Mesendoderm (in vitro differentiated cells): Measurements from ENCODE around the gene RPGRIP1L. TPM values are rescaled to one million over a fixed set of nuclear protein-coding genes. Genes with fewer than 3 reads are reported as not detected.

Source experiments
- DNase-seq: peaks from one replicate; pipeline ENCODE4 v3.0.0; 2013
- H2AK5ac ChIP-seq: 2 replicates; pipeline ENCODE4 v1.6.1; 2013; ENCODE audit warnings: low read length, inconsistent platforms
- H2BK120ac ChIP-seq: 2 replicates; pipeline ENCODE4 v1.6.1; 2013; ENCODE audit warnings: low read depth, mild to moderate bottlenecking, low read length, moderate library complexity, mixed read lengths
- H2BK15ac ChIP-seq: replicated peaks from 2 replicates; pipeline ENCODE4 v1.6.1; 2013; ENCODE audit warnings: low read depth, mild to moderate bottlenecking, moderate library complexity
- H2BK5ac ChIP-seq: 2 replicates; pipeline ENCODE4 v1.6.1; 2013; ENCODE audit warnings: low read length, inconsistent platforms
- H3K18ac ChIP-seq: 2 replicates; pipeline ENCODE4 v1.6.1; 2013; ENCODE audit warnings: mild to moderate bottlenecking, low read length, mixed read lengths
- H3K23ac ChIP-seq: one replicate; pipeline ENCODE4 v1.6.1; 2013; ENCODE audit warnings: low read length
- H3K27ac ChIP-seq: 2 replicates; pipeline ENCODE4 v1.5.1; 2013; ENCODE audit warnings: low read depth, mild to moderate bottlenecking, inconsistent platforms, low read length, moderate library complexity
- H3K27me3 ChIP-seq: 2 replicates; pipeline ENCODE4 v1.6.1; 2013; ENCODE audit warnings: low read length, control low read depth, mild to moderate bottlenecking, inconsistent platforms; ENCODE audit not compliant: insufficient read depth, poor library complexity
- H3K36me3 ChIP-seq: 2 replicates; pipeline ENCODE4 v1.6.1; 2013; ENCODE audit warnings: low read length, inconsistent platforms; ENCODE audit not compliant: control insufficient read depth, insufficient read depth
- H3K4ac ChIP-seq: one replicate; pipeline ENCODE4 v1.6.1; 2013; ENCODE audit warnings: low read depth, mild to moderate bottlenecking, low read length, moderate library complexity
- H3K4me1 ChIP-seq: 2 replicates; pipeline ENCODE4 v1.6.1; 2013; ENCODE audit warnings: low read depth, low read length, inconsistent platforms; ENCODE audit not compliant: control insufficient read depth
- H3K4me2 ChIP-seq: 2 replicates; pipeline ENCODE4 v1.6.1; 2013; ENCODE audit warnings: low read length
- H3K4me3 ChIP-seq: 2 replicates; pipeline ENCODE4 v1.5.1; 2013; ENCODE audit warnings: mild to moderate bottlenecking, low read length
- H3K56ac ChIP-seq: one replicate; pipeline ENCODE4 v1.6.1; 2013; ENCODE audit warnings: low read length
- H3K79me1 ChIP-seq: 2 replicates; pipeline ENCODE4 v1.6.1; 2013; ENCODE audit warnings: low read length, inconsistent platforms
- H3K79me2 ChIP-seq: 2 replicates; pipeline ENCODE4 v1.6.1; 2013; ENCODE audit warnings: mild to moderate bottlenecking, low read length; ENCODE audit not compliant: control insufficient read depth, insufficient read depth
- H3K9ac ChIP-seq: 2 replicates; pipeline ENCODE4 v1.6.1; 2013; ENCODE audit warnings: low read length, inconsistent platforms
- H4K5ac ChIP-seq: one replicate; pipeline ENCODE4 v1.6.1; 2013; ENCODE audit warnings: low read length
- H4K8ac ChIP-seq: one replicate; pipeline ENCODE4 v1.6.1; 2013; ENCODE audit warnings: low read depth, mild to moderate bottlenecking, control low read depth, low read length, moderate library complexity
- WGBS: extraction: QIAGEN DNeasy Blood & Tissue Kit; methylation state at CpG from one replicate; pipeline ENCODE4 v1.1.7; 2013; ENCODE audit warnings: low lambda C conversion rate, missing lambda C conversion rate; ENCODE audit not compliant: insufficient coverage; ENCODE audit errors: extremely low coverage; 5-methylcytosine and 5-hydroxymethylcytosine counted together
- polyA plus RNA-seq, 2 experiments: library from polyadenylated mRNA; stranded (reverse); fragments of 200-250 nt; gene quantifications; one replicate each; pipeline ENCODE4 v1.2.3, GENCODE V29; 2013

Gene RPGRIP1L
- 11.0 TPM for polyA plus RNA-seq (2013, experiment 1 of 2)
- 9.4 TPM for polyA plus RNA-seq (2013, experiment 2 of 2)

- no CpG with 5 or more reads among the region's 57 CpGs for WGBS
- Histone ChIP-seq H3K4ac (no peak within 1 kb of the TSS), H4K5ac (no peak within 1 kb of the TSS), H2BK120ac (no peak within 1 kb of the TSS), H3K36me3 (no peaks in the 10 kb centered on the region), H3K4me1 (no peaks in the 10 kb centered on the region), H3K79me1 (peaks cover 5% of the 10 kb centered on the region), H2AK5ac (no peak within 1 kb of the TSS), H3K9ac (peak within 1 kb of the TSS; percentile 70), H3K79me2 (peaks cover 7% of the 10 kb centered on the region), H3K23ac (no peak within 1 kb of the TSS), H3K4me3 (peak within 1 kb of the TSS; percentile 72), H4K8ac (no peak within 1 kb of the TSS), H3K18ac (no peak within 1 kb of the TSS), H3K27me3 (no peaks in the 10 kb centered on the region), H3K56ac (peak within 1 kb of the TSS; percentile 86), H3K27ac (no peak within 1 kb of the TSS), H3K4me2 (peak within 1 kb of the TSS; percentile 88), H2BK5ac (no peak within 1 kb of the TSS), H2BK15ac (no peak within 1 kb of the TSS)
- DNase-seq = peak; percentile 100
Observed at GRCh38 chr16:53703590-53704444, at the start of gene RPGRIP1L, which contains the start of gene FTO. Gene RPGRIP1L (minus strand): TSS chr16:53703859. CDS start chr16:53700723, 3,136 bp downstream. Gene FTO (plus strand): TSS chr16:53704156.

- no peak overlapping the region for H4K5ac ChIP-seq
- no peak overlapping the region for H2AK5ac ChIP-seq
- no peak overlapping the region for H3K56ac ChIP-seq
- H3K27ac ChIP-seq = no peak overlapping the region
- peak; percentile 52 for DNase-seq
- H3K9ac ChIP-seq = no peak overlapping the region
- H3K36me3 ChIP-seq = no peaks in the 10 kb centered on the region
- no peak overlapping the region for H4K8ac ChIP-seq
- H3K4me2 ChIP-seq = no peak overlapping the region
- no peak overlapping the region for H2BK15ac ChIP-seq
- peaks cover 5% of the 10 kb centered on the region for H3K79me1 ChIP-seq
- H3K4me1 ChIP-seq = no peaks in the 10 kb centered on the region
- no peaks in the 10 kb centered on the region for H3K79me2 ChIP-seq
- H3K4ac ChIP-seq = no peak overlapping the region
- no CpG with 5 or more reads among the region's 1 CpG for WGBS
- no peaks in the 10 kb centered on the region for H3K27me3 ChIP-seq
- H3K23ac ChIP-seq = no peak overlapping the region
- H3K18ac ChIP-seq = no peak overlapping the region
- no peak overlapping the region for H3K4me3 ChIP-seq
- H2BK120ac ChIP-seq = no peak overlapping the region
- H2BK5ac ChIP-seq = no peak overlapping the region
Observed at GRCh38 chr16:53753431-53753830, 49.8 kb upstream of the RPGRIP1L start.

GRCh38 chr16:53752560-53752959 lies 48.9 kb upstream of the RPGRIP1L start:
- no peak overlapping the region for H2BK15ac ChIP-seq
- H2AK5ac ChIP-seq = no peak overlapping the region
- H3K4me1 ChIP-seq = no peaks in the 10 kb centered on the region
- no peak overlapping the region for H2BK5ac ChIP-seq
- WGBS = no CpG with 5 or more reads among the region's 1 CpG
- H3K36me3 ChIP-seq = no peaks in the 10 kb centered on the region
- H3K56ac ChIP-seq = no peak overlapping the region
- DNase-seq = no peak
- no peak overlapping the region for H3K23ac ChIP-seq
- no peak overlapping the region for H3K4me2 ChIP-seq
- no peak overlapping the region for H3K27ac ChIP-seq
- H3K4ac ChIP-seq = no peak overlapping the region
- peaks cover 7% of the 10 kb centered on the region for H3K79me1 ChIP-seq
- H4K5ac ChIP-seq = no peak overlapping the region
- no peaks in the 10 kb centered on the region for H3K27me3 ChIP-seq
- H3K18ac ChIP-seq = no peak overlapping the region
- no peak overlapping the region for H3K4me3 ChIP-seq
- no peak overlapping the region for H4K8ac ChIP-seq
- H2BK120ac ChIP-seq = no peak overlapping the region
- H3K9ac ChIP-seq = no peak overlapping the region
- no peaks in the 10 kb centered on the region for H3K79me2 ChIP-seq

- no peak overlapping the region for H3K4ac ChIP-seq
- H3K79me2 ChIP-seq = no peaks in the 10 kb centered on the region
- H3K36me3 ChIP-seq = no peaks in the 10 kb centered on the region
- no peak overlapping the region for H2AK5ac ChIP-seq
- H4K5ac ChIP-seq = no peak overlapping the region
- H3K18ac ChIP-seq = no peak overlapping the region
- no peak overlapping the region for H2BK120ac ChIP-seq
- no CpG with 5 or more reads among the region's 4 CpGs for WGBS
- no peak overlapping the region for H3K9ac ChIP-seq
- H3K4me3 ChIP-seq = no peak overlapping the region
- no peak overlapping the region for H3K56ac ChIP-seq
- H4K8ac ChIP-seq = no peak overlapping the region
- H3K79me1 ChIP-seq = peaks cover 1% of the 10 kb centered on the region
- peaks cover 12% of the 10 kb centered on the region for H3K4me1 ChIP-seq
- no peak overlapping the region for H2BK15ac ChIP-seq
- no peak overlapping the region for H3K23ac ChIP-seq
- H3K27ac ChIP-seq = no peak overlapping the region
- H3K4me2 ChIP-seq = no peak overlapping the region
- peak; percentile 75 for DNase-seq
- H3K27me3 ChIP-seq = no peaks in the 10 kb centered on the region
- no peak overlapping the region for H2BK5ac ChIP-seq
Observed at GRCh38 chr16:53745753-53746266, 42.2 kb upstream of the RPGRIP1L start.

GRCh38 chr16:53745086-53745485 lies 41.4 kb upstream of the RPGRIP1L start:
- Histone ChIP-seq H3K56ac (no peak overlapping the region), H3K79me2 (no peaks in the 10 kb centered on the region), H3K9ac (no peak overlapping the region), H3K23ac (no peak overlapping the region), H2AK5ac (no peak overlapping the region), H3K4ac (no peak overlapping the region), H3K4me1 (peaks cover 12% of the 10 kb centered on the region), H3K27ac (no peak overlapping the region), H3K4me3 (no peak overlapping the region), H3K18ac (no peak overlapping the region), H3K36me3 (no peaks in the 10 kb centered on the region), H2BK120ac (no peak overlapping the region), H3K4me2 (no peak overlapping the region), H4K8ac (no peak overlapping the region), H4K5ac (no peak overlapping the region), H3K27me3 (no peaks in the 10 kb centered on the region), H2BK5ac (no peak overlapping the region), H2BK15ac (no peak overlapping the region), H3K79me1 (peaks cover 1% of the 10 kb centered on the region)
- no CpG with 5 or more reads among the region's 3 CpGs for WGBS
- peak; percentile 29 for DNase-seq
